Measurements from ENCODE around the gene KCTD11.

- TF ChIP-seq CAMTA2 (CRISPR knock-in tag; IDR thresholded peaks at IDR 0.05; ENCODE audit: borderline replicate concordance) (no peak), CEBPZ (IDR thresholded peaks at IDR 0.05; ENCODE audit: low read length) (no peak), NCOA2 (CRISPR knock-in tag; IDR thresholded peaks at IDR 0.05) (no peak), SMC3 (IDR thresholded peaks at IDR 0.05; ENCODE audit: low read length) (no peak), RNF2 (conservative IDR thresholded peaks at IDR 0.05; ENCODE audit: low read depth) (no peak), ZNF781 (CRISPR knock-in tag; IDR thresholded peaks at IDR 0.05; ENCODE audit: borderline replicate concordance, not compliant biosample characterization) (no peak), SP4 (CRISPR knock-in tag; IDR thresholded peaks at IDR 0.05) (no peak), EZH2 (conservative IDR thresholded peaks at IDR 0.05; ENCODE audit: low read depth, low read length) (no peak), POLR2A (IDR thresholded peaks at IDR 0.05; ENCODE audit: insufficient read depth in 1 of 2, low read depth in 2 of 2, low read length in 2 of 2) (no peak), USF2 (IDR thresholded peaks at IDR 0.05; ENCODE audit: low read depth, low read length) (no peak), USF2 (CRISPR knock-in tag; IDR thresholded peaks at IDR 0.05; ENCODE audit: borderline replicate concordance) (no peak), SIN3B (IDR thresholded peaks at IDR 0.05; ENCODE audit: low read length) (no peak), SP2 (CRISPR knock-in tag; IDR thresholded peaks at IDR 0.05) (no peak)
Observed at GRCh38 chr17:7361906-7362305, 9.9 kb downstream of the KCTD11 start.
